ENCODE results near the gene RPS6KA5.
"Not testable (repeated sequence)": the region's sequence is repeated elsewhere in the genome, so short reads cannot be mapped to it uniquely, and the experiment has no call there.

The RPS6KA5 gene
- 0.59 to 10.6 (median 3.2) reads per million in 17 experiments for total RNA-seq

GRCh38 chr14:91060351-91061055, at the start of gene RPS6KA5:
RPS6KA5 (minus strand) TSS chr14:91060641; CDS start chr14:91060434, 207 bp downstream.
- DNase-seq = peak; percentile 100

DNA sequence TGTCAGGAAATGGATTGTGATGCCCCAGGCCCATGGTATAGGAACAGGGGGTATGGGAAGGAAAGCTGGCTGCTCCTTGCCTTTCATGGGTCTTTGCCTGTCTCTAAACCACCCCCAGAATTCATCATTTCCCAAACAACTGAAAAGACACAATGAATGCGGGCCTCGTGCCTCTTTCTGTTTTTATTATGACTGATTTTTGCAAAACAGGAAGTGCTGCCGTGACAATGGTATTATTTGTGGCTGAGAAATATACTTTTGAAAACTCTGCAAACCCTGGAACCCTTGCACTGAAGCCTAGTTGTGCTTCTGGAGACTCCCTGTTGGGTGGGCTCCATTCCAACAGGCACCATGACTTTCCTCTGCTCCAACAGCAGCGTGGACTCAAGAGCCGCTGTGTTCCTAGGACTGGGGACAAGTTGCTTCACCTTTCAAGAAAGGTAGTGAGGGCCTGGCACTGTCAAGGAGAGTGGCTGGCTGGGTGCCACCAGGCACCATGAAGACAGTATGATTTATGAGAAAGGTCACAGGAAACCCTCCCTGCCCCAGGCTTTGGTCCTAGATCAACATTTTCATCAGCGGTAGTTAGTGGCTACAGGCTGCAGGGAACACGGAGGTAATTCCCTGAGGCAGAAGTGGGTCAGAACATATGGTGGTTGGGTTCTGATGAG, 48.6 kb upstream of the RPS6KA5 start:
- DNase-seq = peak; percentile 43 to 68 (median 56)

DNA sequence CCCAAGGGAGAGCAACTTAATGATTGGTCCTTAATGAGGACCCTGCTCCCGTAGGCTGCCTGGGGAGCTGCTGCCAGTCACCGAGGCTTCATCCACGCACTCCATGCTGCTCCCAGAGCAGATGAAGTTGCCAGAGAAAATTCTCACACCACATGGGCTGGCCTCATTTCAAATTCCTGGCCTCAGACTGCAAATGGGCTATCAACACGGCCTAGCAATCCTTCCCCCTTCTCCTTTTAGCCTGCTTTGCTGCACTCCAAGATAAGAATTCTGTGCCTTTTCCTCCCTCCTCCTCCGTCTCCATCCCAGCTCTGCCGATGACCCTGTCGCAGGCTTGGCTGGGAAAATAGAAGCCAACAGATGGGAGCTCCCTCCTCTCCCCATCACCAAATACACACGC, 42.7 kb upstream of the RPS6KA5 start:
- no peak for DNase-seq

DNA sequence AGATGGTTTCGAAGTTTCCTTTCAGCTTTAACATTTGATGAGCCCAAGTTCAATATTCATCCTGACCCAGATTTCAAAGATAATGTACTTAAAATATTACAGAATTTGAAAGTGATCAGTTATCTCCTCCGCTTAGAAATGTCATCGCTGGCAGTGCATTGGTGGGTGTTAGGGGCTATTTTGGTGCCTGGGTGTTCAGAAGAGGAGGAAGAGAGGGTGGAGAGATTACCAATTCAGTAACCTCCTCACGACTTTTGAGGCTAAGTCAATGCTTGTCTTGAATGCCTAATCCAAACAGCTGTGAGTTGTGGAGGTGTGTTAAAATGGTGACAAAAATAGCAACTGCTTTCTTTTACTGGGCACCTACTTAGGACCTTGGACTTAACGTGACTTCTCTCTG, 39.7 kb upstream of the RPS6KA5 start:
- no peak for DNase-seq

DNA sequence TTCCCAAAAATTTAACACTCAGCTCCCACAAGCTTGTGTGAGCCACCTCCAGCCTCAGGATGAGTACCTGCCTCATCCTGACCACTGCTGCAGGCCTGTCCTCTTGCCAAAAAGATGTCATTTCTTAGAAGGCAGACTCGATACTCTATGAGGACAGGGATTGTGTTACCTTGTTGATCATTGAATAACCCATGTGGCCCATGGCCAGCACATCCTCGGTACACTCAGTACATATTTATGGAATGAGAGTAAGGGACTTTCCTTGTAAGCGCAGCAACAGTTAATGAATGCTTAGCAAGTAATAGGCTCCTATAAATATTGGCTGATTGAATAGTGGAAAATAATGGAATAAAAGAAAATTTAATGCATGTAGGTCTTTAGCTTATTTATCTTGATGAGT, 38.1 kb upstream of the RPS6KA5 start:
- no peak for DNase-seq

DNA sequence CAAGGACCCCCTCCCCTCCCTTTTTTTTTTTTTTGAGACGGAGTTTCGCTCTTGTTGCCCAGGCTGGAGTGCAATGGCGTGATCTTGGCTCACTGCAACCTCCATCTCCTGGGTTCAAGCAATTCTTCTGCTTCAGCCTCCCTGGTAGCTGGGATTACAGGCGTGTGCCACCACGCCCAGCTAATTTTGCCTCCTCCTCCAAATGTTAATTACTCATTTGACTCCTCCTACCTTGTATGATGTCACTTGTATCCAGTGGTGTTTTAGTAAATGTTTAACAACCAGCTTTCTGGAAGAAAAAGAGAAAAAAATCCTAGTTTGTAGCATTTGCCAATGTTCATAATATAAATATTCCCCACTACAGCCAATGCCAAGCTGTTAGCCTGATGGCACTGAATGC, 37.2 kb upstream of the RPS6KA5 start:
- DNase-seq = not testable (repeated sequence)

- no peak for DNase-seq
Observed at GRCh38 chr14:91095178-91095577, 34.7 kb upstream of the RPS6KA5 start.

DNA sequence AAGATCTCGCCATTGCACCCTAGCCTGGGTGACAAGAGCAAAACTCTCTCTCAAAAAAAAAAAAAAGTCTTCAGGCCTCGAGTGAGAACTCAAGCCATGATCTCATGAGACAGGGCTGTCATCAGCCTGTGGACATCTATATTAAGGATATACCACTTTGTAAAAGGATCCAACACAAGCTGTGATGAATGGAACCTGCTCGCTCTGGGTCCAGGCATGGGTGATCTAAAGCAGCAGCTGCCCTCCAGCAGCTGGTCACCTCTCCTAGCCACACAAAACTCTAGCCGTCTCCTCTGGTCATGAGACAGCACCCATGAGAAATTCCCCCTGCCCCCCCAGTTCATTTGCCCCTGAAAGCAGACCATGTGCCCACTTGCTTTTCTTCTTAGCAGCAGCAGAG, 34.3 kb upstream of the RPS6KA5 start:
- DNase-seq = no peak

DNA sequence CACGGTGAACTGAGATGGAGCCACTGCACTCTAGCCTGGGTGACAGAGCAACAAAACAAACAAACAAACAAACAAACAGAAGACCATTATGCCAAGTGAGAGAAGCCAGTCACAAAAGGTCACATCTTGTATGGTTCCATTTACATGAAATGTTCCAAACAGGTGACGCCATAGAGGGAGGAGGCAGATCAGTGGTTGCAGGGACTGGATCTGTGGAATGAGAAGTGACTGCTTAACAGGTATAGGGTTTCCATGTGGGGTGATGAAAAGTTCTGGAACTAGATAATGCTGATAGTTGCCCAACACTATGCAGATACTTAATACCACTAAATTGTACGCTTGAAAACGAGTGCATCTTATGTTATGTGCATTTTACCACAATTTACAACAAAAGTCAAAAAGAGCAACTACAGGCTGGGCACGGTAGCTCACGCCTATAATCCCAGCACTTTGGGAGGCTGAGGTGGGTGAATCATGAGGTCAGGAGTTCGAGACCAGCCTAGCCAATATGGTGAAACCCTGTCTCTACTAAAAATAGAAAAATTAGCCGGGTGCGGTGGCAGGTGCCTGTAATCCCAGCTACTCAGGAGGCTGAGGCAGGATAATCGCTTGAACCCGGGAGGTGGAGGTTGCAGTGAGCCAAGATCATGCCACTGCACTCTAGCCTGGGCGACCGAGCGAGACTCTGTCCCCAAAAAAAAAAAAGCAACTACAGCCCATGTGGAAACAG, 33.5 kb upstream of the RPS6KA5 start:
- not testable (repeated sequence) for DNase-seq

DNA sequence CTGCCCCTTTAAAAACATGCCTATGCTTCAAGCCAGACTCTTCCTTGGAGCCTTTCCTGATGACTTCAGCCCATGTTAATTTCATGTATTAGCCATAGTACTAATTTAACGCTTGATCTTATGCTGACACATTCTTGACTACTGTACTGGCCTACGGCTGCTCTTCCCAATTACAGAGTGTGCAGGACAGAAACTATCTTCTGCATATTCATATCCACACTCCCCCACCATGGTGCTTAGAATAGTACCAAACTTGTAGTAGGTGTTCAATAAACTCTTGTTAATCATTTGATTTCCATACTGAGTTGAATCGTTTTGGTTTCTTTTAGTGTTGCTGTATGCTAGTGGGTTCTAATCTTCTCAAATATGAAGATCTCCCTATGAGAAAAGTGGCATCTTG, 31.6 kb upstream of the RPS6KA5 start:
- no peak for DNase-seq

GRCh38 chr14:91090743-91091142, 30.3 kb upstream of the RPS6KA5 start:
- no peak for DNase-seq

- DNase-seq = no peak
Observed at GRCh38 chr14:91089958-91090535, 29.6 kb upstream of the RPS6KA5 start.

DNA sequence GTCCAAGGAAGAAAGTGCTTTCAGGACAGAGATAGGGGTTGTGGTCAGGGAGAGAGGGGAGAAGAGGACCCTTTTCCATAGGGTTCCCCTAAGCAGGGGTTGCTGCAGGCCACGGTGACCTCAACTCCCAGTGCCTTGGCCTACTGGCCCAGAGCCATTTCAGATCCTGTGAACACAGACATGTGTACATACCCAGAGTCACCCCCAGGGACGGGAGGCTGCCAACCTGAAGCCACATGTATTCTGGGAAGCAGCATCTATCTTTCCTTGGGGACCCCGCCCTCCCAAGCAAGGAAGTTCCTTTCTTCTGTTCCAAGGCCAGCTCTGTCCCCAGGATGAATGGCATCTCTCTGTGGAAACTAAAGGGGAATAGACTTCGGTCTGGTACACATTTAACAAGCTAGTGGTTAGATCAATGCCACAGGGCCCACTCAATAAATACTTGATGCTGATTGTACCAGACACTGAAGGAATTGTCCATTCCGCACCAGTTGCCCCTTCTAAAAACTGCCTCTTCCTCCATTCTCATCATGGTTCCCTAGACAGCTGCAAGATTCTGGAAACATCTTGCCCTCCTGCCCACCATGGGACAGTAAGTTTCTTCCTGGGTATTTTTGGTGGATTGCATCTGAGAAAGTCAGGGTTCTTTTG, 28.3 kb upstream of the RPS6KA5 start:
- DNase-seq = no peak

GRCh38 chr14:91087470-91087869, 27.0 kb upstream of the RPS6KA5 start:
- not testable (repeated sequence) for DNase-seq

DNA sequence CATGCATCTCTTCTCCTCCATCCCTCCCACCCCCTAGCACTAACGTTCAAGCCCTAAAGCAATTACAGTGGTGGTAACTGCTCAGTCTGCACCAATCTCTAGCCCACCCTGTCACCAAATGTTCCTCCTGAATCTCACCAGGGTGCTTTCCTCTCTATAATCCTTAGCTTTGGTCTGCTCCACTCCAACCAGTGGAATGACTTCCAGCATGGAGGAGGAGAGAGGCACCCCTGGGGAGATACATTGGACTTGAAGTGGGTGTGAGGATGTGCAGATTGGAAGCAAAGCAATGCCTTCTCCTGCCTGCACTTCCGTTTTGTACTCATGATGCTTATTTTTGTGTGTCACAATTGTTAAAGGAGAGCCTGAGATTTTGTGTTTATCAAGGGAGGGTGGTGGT, 24.1 kb upstream of the RPS6KA5 start:
- no peak for DNase-seq

DNA sequence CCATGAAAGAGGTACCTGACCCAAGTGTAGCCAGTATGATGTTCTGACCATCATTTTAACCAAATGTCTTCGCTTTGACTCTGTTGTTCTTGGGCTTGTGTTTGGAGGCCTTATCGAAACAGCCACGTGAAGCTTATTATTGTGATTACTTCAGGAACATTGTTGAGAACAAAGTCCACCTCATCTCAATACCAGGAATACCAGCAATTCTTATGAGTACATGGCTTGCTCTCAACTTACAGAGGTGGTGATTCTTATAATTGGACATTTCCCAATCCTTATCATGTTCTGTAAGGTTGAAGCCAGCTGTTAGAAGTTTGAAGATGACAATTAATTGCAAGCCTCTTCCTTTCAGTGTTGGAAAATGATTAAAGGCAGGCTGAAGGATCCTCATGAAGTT, 21.8 kb upstream of the RPS6KA5 start:
- no peak for DNase-seq

GRCh38 chr14:91080071-91080470, 19.6 kb upstream of the RPS6KA5 start:
- DNase-seq = no peak

DNA sequence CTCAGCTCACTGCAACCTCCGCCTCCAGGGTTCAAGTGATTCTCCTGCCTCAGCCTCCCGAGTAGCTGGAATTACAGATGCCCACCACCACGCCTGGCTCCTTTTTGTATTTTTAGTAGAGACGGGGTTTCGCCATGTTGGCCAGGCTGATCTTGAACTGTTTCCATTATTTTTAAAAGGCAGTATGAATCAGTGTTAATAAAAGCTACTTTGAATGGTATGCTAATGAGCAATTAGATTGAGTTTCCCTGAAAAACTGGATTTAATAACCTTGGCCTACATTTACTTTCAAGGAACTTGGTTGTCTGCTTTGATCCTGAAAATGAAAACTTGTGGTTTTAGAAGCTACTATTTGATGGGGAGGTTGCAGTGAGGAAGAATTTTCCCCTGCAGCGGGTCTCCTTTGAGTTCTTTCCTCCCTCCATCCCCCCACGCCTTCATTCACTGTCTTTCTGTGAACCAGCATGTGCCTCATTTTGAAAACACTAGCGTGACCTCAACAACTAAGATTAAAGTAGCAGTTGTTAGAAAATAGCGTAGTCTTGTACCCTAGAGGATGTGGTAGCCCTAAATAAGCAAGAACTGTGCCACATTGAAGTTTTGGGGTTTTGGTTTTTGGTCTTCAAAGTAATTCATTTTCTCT, 17.8 kb upstream of the RPS6KA5 start:
- no peak for DNase-seq

DNA sequence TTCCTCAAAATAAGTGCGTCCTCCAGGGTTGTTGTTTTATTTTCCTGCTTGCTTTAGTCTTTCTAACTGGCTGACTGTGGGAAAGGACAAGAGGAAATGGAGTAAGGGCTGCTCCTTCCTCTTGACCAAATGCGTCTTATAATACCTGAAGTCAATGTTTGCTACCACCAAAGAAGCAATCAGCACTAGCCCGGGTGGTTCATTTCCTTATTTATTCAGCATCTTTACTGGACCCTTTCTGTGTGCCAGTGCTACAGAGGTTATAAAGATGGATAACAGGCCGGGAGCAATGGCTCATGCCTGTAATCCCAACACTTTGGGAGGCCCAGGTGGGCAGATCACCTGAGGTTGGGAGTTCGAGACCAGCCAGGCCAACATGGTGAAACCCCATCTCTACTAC, 15.1 kb upstream of the RPS6KA5 start:
- no peak for DNase-seq

GRCh38 chr14:91070572-91070971, 10.1 kb upstream of the RPS6KA5 start:
- DNase-seq = no peak

DNA sequence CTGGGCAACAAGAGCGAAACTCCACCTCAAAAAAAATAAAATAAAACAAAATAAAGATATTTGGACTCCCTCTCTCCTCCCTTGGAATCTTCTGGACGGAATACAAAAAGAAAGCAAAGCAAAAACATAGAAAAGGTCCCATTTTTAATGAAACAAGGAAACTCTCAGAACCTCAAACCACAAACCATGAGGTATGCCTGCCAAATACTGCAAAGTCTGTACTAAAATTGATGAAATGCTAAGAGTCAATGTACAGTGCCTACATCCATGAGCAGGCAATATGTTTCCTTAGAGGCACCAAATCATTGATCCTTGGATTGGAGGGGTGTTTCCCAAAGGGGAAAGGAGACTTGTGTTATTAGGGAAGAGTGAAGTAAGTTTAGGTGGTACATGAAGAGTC, 8.2 kb upstream of the RPS6KA5 start:
- no peak for DNase-seq

DNA sequence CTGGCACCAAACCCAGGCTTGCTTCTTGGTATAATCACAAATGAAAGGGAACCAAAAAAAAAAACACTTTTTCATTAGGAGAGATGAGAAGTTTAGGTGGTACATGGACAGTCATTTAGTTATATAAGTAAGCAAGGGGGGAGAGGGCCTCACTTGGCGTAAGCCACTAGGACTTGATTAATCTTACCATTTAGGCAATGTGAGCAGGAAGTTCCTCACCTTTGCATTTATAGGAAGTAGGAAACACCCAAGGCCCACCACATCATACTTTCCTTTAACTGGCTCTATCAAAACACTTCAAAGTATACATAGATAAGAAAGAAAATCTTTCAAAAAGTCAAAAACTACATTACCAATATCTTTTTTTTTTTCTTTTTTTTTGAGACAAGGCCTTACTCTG, 6.7 kb upstream of the RPS6KA5 start:
- no peak for DNase-seq
